Measurements from ENCODE around the gene TPH2.

TPH2 gene

DNA sequence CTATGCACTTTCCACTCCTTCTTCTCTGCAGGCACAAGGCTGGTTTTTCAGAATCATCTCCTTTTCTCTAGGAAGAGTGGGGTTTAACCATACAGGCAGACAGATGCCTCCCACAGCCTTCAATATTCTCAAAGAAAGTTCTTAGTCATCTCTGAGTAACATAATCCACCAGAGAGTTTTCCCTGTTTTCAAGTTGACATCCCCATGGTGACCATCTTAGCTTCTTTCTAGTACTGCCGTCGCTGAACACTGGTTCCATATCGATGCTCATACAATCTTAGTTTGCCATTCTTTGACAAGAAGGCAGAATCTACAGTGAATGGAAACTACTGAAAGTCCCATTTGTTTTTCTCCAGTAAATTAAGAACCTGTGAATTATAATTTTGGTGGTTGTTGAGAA is 28.6 kb downstream of the TPH2 start:
- DNase-seq, result no peak

DNA sequence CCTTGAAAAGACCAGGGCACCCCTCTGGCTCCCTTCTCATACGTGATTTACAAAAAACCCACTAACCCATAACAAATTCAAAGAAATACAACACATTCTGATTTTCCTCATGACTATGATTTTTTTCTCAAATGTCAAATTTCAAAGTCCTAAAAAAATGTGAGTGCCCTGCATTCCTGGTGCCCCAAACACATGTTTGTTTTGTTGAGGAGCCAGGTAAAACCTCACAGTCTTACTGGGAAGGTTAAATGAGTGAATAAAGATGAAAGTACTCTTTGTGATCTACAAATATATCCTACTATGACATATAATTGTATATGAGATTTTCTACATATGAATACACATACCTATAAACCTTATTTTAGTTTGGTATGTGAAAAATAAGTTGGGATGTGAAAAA is 30.7 kb downstream of the TPH2 start:
- DNase-seq, result no peak

DNA sequence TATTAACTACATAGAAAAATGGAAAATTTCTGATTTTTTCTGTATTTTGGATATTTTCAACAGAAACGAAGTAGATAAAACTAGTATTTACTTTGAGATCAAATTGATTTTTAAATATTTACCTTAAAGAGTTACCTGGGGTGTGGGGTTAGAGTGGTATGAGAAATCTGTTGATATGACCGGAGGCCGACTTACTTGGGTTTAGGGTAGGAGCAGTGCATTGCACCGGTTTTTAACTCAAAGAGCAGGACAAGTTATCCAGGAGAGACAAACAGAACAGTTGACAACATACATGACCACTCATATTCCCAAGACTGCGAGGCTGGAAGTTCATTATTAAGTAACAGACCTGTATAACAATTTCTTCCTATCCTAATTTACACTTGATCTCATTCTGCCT is 31.4 kb downstream of the TPH2 start:
- DNase-seq, result no peak

DNA sequence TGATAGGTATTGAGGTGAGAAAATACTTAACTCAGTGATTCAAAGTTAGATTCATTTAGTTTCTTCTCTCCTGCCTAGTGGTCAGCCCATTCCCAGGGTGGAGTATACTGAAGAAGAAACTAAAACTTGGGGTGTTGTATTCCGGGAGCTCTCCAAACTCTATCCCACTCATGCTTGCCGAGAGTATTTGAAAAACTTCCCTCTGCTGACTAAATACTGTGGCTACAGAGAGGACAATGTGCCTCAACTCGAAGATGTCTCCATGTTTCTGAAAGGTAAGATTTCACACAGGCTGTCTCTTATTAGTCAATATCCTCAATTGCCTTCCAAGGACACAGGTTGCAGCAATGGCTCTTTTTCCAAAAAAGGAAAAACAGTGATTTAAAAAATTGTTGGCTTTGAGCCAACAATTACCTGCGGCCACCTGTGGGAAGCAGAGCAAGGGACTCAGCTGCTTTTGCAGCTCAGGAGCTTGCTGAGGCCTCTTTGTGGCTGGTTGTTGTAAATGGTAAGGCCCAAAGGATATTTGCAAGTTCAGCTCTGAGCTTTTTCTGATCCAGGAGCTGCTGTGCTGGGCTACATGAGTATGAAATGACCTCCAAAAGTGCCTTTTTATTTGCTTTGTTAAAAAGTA is 33.9 kb downstream of the TPH2 start:
- no peak for DNase-seq

DNA sequence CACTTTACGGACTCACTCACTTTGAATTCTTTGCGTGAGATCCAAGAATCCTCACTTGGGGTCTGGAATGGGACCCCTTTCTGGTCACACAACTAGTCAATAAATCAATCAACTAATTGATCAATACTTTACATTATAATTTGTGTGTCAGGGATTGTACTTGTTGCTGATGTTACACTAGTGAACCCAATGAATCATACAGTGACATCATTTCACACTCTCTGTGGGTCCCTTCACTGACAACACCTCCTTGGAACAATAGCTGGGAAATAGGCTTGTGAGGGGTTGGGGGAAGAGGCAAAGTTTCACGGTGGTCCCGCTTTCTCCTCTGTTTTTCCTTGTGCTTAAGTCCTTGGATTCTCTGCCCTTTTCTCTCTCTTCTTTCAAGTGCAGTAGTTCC is 35.0 kb downstream of the TPH2 start:
- no peak for DNase-seq

DNA sequence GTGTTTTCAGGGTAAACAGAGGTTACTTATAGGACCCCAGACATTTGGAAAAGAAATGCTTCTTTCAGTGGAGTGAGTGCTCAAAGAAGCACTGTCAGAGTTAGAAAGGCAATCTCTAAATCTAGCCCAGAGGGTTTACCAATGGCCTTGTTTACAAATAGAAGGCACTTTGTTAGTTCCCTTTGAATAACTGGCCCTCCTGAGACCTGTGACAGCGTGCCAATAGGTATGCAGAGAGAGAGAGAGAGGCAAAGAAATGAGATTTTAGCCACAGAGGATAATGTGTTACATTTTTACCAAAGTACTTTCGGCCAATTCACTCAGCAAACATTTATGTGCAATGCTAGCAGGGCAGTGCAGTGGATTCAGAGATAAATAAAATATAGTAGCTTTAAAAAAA is 41.9 kb downstream of the TPH2 start:
- no peak for DNase-seq

DNA sequence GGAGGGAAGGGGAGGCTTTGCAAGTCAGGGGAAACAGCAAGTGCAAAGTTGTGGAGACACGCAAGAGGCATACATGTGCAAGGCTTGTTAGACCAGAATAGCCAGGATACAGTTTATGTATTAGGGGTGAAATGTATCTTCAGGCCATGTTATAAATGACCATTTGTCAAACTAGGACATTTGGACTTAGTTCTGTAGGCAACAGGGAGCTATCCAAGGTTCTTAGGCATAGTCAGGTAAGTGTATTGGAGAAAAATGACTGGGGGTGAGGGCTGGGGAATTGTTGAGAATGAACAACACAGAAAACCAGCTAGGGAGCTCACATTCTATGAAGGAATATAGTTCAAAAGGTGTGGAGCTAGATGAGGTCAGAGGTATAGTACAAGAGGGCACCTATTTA is 42.5 kb downstream of the TPH2 start:
- no peak for DNase-seq

DNA sequence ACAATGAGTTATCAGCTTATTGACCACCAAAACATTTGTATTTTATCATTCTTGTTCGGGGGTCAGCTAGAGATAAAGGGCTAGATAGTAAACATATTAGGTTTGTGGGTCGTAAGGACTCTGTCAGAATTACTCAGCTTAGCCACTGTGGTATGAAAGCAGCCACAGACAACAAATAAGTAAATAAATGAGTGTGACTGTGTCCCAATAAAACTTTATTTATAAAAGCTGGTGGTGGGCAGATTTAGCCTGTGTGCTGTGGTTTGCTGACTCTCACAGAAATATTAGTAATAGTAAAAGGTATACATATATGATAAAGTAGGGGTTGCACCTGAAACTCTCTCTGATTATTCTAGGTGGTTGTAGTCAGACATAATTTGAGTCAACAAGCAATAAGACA is 56.1 kb downstream of the TPH2 start:
- DNase-seq, result no peak

DNA sequence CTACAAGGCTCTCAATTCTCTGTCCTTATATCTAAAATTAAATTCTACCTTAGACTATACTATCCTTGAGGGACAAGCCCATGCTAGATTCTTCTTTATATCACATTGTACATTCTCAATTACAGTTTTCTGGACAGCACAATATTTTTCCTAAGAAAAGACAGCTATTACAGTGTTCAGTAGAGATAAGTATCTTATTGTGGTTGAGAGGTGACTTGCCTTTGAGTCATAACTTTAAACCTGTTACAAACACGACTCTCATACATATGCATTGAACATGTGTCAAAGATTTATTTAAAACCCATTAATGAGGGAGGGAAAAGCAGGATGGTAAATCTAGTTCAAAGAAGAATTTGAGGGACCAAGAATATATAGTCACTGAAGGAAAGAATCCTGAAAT is 61.1 kb downstream of the TPH2 start:
- no peak for DNase-seq

DNA sequence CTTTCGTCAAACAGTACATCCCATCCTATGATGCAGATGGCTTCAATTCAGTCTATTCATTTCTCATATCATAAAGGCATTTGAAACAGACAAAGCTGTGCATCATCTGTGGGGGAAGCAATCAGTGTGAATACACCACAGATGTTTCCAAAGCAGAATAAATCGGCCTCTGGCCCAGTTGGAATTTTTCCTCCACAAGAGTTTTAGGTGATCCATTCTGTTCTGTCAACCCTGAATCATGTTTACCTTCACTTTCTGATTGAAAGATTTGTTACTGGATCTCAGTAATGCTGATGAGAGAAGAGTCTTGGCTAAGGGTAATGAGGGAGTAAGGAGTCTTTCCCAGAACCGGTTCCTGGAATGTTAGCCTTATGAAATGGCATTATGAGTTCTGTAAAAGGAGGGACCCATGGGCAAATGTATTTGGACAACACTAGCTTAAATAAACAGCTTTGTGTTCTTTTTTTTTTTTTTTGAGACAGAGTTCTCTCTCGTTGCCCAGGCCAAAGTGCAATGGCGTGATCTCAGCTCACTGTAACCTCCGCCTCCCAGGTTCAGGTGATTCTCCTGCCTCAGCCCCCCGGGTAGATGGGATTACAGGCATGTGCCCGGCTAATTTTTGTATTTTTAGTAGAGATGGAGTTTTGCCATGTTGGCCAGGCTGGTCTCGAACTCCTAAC is 62.5 kb downstream of the TPH2 start:
- DNase-seq, result no peak

DNA sequence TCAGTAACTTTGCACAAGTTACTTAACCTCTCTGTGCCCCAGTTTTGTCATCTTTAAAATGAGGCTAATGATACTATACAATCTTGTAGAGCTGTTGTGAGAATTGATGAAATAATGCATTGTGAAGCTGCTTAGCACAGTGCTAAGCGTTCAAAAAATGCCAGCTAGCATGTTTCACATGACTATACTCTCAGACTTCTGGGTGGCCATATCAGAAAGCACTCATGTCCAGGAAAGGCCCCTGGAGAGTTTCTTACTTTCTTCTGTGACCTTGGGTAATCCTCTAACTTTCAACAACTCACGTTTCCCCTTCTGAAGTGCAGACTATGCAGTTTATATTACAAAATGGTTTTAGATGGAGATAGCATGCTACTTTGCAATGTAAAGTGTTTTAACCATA is 68.1 kb downstream of the TPH2 start:
- no peak for DNase-seq

DNA sequence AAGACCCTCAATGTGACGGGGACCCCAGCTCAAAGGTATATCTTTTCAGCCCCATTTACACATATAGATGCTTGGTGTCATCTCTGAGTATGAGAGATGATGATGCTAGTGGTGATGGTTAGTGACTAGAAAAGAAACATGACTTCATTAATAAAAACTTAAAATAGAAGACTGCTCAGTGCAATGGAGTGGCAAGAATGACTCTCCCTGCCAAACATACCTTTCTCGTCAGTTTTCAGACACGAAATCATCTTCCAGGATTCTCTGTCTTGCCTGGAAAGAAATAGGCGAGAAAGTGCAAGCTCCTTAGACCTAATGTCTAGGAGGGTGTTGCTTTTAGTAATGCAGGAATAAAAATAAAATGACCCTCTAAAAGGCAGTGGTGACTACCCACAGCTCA is 71.7 kb downstream of the TPH2 start:
- no peak for DNase-seq

DNA sequence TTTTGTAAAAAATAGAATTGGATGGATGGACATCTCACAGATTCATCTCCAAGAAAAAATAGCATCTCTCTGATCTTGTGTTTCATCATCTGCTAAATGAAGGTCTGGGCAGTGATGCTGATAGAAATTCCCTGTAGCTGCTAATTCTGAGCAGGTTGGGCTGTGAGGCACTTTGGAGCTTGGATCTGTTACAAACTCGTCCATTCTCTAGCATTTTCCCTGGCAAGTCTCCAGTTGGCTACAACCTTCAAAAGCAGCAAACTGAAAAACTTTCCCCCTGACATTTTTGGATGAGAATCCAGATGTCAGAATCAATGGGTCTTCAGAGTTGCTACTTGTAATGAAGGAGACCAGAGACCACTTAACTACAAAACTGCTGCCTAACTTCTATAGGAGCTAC is 72.7 kb downstream of the TPH2 start:
- no peak for DNase-seq

DNA sequence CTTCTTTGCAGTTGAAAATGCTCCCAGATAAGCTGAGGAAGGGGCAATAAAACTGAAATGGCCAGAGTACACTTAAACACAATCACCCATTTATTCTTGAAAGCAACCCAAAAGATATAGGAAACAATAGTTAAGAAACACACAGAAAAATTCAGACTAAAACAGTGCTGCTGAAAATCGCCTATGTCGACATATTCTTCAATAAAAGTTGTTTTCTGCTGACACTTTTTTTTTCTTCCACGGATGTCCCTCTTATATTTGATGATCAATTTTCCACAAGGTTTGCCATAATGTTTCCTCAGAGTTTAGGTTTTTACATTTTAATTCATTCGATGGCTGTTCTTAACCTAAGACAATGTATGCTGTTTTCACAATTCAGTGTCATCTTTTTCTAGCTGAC is 74.2 kb downstream of the TPH2 start:
- no peak for DNase-seq

DNA sequence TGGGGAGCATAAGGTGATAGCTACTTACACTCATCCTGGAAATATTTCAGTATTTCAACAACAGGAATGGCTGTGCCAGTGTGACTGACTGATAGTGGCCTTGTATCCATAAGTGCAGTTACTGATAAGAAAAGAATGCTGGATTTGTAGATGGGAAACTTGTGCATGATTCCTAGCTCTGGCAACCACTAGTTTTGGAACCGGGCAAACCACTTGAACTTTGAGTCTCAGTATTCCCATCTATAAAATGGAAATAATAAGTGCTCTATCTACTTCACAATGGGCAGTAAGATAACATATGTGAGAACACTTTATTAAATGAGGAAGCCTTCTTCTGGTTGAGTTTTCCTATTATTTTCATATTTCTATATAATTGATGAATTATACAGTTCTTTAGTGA is 77.2 kb downstream of the TPH2 start:
- no peak for DNase-seq

DNA sequence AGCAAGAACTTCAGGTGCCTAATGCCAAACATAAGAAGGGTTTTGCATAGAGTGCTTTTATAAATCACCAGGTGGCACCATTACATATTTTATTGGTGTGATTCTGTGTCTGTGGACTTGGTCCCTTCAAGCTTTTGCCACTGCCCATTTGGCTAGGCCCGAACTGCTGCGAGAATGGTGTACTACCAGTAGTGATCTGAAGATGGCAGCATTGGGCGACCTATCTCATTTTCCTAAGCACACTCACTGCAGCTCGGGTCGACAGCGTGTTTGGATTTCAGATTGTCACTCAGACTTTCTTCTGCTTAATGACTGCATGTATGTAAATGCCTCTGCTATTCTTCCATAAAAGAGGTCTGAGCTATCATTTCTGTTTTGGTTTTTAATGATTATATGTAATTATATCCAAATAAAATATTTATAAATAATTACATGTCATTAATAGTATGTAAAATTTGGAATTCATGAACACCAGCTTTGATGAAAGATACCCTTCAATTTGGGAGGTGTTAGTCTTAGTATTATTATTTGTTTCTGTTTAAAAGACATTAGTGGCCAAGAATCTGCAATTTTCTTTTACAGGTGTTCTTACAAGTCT is 78.5 kb downstream of the TPH2 start:
- peak; percentile 65 to 66 for DNase-seq

DNA sequence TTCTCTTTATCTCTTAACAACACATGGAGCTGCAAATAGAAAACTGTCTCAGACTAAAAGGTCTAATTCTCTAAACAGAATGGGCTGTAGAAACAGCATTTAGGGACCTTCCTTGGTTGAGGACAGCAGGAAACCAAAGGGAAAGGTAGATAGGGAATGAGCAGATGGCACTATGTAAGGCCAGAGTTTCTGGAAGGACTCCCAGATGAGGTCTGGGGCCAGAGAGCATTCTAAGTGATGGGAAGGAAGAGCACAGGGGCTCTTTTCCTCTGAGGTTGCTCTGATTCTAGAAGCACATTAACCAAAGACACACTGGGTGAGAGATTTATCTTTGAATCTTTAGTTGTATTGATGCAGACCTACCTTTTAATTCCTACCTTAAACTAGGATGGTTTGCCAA is 79.4 kb downstream of the TPH2 start:
- DNase-seq, result no peak

DNA sequence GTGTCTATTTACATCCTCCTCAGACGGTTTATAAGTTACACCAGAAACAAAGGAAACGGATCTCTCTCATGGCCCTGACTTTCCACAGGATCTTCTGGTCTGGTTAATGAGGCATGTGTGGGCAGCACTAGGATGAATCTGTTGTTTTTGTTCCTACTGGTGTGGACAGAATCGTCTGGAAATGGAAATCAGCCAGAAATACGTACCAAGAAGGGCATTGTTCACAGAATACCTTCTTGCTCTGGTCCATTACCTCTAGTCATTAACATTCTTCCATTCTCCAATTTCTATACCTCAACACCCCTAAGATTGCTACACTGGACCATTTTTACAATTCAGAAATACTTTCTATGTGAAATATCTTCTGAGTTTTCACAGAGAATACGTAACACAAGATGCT is 86.0 kb downstream of the TPH2 start:
- no peak for DNase-seq

DNA sequence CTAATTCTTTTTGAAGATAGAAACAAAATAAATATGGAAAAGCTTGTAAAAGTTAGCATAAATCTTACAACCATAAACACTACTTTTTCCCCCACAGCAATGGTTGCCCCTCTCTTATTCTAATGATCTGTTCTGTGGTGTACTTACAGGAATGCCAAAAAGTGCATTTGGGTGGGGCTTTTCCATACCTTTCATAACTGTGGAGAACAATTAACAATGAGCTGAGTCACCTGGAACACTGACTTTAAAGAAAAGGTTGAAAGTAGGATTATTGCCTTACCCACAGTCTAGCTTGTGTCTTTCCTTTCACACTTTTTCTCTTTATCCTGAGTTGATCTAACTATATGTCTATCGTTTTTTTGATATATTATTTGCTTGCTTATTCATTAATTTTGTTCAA is 86.9 kb downstream of the TPH2 start:
- no peak for DNase-seq

DNA sequence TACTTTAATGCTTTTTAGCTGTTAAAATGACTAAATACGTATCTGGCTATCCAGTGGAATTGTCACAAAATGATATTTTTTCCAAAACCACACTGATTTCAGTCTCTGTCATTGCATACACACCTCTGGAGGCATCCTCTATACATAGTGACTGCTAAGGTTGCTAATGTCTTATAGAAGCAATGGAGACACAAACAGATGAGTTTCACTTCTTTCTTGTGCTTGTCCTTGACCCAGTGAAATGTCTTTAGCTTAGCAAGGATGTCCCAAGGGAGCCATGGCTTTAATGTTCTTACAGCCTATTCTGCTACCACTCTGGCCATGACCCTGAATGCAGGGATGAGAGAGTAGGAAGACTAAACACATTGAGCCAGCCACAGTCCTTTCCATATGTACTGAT is 90.3 kb downstream of the TPH2 start:
- DNase-seq, result no peak

DNA sequence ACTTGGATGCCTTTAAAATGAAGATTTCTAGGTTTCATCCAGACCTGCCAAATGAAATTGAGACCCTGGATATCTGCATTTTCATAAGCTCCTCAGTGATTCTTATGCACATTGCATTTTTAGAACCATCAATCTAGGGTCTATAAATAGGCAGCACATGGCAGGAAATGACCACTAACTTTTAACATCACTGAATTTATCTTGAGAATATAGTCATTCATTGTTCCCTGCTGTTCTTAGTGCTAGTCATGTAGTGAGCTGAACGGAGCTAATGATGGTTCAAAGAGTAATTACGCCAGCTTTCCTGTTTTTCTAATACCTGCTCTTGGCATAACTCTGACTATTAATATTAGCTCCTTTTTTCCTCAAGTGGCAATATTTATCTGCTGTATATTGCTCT is 91.6 kb downstream of the TPH2 start:
- DNase-seq, result no peak

DNA sequence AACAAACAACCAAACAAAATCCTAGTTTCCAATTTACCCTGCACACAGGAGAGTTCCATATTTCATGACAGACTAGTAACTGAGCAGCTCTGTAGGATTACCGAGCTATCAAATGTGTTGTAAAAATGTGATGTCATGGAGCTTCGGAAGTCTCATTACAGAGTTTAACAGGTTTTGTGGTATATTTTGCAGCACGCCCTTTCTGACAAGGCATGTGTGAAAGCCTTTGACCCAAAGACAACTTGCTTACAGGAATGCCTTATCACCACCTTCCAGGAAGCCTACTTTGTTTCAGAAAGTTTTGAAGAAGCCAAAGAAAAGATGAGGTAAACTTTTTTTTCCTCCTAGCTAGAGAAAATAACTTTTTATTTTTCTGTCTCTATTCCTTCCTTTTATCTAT is 92.4 kb downstream of the TPH2 start:
- DNase-seq, result no peak

DNA sequence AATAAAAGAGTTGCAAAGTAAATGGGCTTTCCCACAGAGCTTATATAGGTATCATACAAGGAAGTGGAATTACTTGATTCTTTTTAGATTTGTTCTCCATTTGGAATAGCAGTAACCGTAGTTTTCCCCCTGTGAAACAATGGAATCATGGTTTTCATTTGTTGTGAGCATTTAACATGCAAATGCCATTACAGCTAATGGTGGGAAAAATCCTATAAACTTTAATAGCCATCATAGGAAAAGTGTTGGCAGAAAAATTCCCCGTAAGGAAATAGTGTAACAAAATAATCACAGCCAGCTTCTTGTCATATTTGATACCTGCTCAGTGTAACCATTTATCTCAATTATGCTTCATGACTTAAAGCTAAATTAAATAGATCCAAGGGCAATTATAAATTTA is 95.3 kb downstream of the TPH2 start:
- no peak for DNase-seq

DNA sequence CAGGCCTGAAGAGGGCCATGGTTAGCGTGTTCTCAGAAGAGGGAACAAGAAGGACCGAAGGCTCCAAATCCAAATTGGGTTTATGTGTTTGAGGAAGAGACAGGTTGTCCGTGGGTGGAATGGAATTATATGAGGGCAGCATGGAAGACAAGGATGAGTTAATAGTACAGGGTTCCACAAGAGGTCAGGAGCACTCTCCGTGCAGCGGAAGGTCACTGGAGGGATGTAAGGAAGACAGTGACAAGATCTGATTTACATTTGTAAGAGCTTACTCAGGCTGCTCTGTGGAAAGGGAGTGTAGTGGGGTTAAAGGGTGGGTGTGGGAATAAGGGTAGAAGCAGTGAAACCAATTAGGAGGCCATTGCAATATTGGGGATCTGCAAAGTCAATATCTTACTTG is 97.0 kb downstream of the TPH2 start:
- no peak for DNase-seq

DNA sequence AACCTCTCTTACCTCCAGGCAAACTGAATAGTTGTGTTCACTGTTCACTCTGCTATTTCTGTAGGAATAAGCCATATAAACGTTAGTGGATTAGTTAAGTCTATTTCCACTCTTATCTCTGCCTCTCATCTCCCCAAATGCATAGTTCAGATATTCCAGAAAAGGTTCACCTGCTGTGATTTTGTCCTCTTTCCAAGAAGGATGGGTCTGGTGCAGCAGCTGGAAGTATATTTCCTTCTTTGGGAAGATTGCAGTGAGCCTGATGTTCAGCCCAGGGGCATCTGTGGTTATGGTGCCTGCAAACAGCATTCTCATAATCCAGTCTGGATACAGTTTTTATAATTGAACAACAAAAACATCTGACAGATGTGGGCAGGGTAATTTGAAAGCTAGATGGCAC is 97.7 kb downstream of the TPH2 start:
- DNase-seq, result no peak

All from stimulated activated CD4-positive, alpha-beta T cell treated with anti-CD3 and anti-CD28 coated beads, Interleukin-2, amount 100 ng/mL, for 24 hours (primary cell).